HEK293 (cell line): ENCODE measurements around the gene PTBP1.
A peak's percentile ranks its signal among the peaks of the same experiment; 100 is the strongest.

Source experiments
- CTCF ChIA-PET: fragments of 350-600 bp; formaldehyde crosslinking; extraction: SDS; loops from one replicate; lab custom pipeline; 2021; ENCODE audit warnings: antibody characterized with exemption; lab: Yijun Ruan, JAX
- POLR2A ChIA-PET: fragments of 300-600 bp; formaldehyde crosslinking; extraction: SDS; loops from one replicate; lab custom pipeline; 2020; ENCODE audit warnings: antibody characterized with exemption, inconsistent platforms; lab: Yijun Ruan, JAX
- H3K27ac ChIP-seq: fragments of 200-500 bp; sonication (Bioruptor generic); 2 replicates; pipeline ENCODE4 v1.5.1; 2014; ENCODE audit warnings: low read depth, low read length, control low read depth, inconsistent platforms; ENCODE audit errors: extremely low read depth
- H3K36me3 ChIP-seq, 2 experiments: fragments of 200-500 bp in 1 of 2; sonication (Bioruptor generic) in 1 of 2; 1 replicate in 1 of 2; 2 replicates in 1 of 2; pipeline ENCODE4 v1.5.1; 2014 to 2017; ENCODE audit warnings: inconsistent platforms in 2 of 2, low read length in 2 of 2; ENCODE audit not compliant: control insufficient read depth in 2 of 2, insufficient read depth in 1 of 2
- H3K4me1 ChIP-seq: fragments of 200-500 bp; sonication (Bioruptor generic); 2 replicates; pipeline ENCODE4 v1.5.1; 2014; ENCODE audit warnings: mild to moderate bottlenecking, low read length, inconsistent platforms; ENCODE audit not compliant: control insufficient read depth, insufficient read depth
- H3K4me3 ChIP-seq: 2 replicates; pipeline ENCODE4 v1.5.1; 2011; ENCODE audit warnings: low read depth, mild to moderate bottlenecking, control low read depth, low read length, moderate library complexity
- H3K9me3 ChIP-seq: fragments of 200-500 bp; sonication (Bioruptor generic); 2 replicates; pipeline ENCODE4 v1.5.1; 2014; ENCODE audit warnings: low read depth, low read length, inconsistent platforms; ENCODE audit not compliant: control insufficient read depth, insufficient read depth
- CTCF ChIP-seq: fragments of 450-650 bp; formaldehyde crosslinking; IDR thresholded peaks from 2 replicates; pipeline ENCODE4 v1.5.1; 2016; ENCODE audit warnings: missing biosample characterization, missing genetic modification characterization
- HOXD13 ChIP-seq: sonication (generic); formaldehyde crosslinking; IDR thresholded peaks from 2 replicates; pipeline ENCODE4 v1.8.0; 2022; ENCODE audit warnings: missing genetic modification reagents, borderline replicate concordance
- OVOL3 ChIP-seq: fragments of 450-650 bp; formaldehyde crosslinking; IDR thresholded peaks from 2 replicates; pipeline ENCODE4 v1.5.1; 2016; ENCODE audit warnings: missing biosample characterization, missing genetic modification characterization
- PRDM10 ChIP-seq: fragments of 450-650 bp; formaldehyde crosslinking; IDR thresholded peaks from 2 replicates; pipeline ENCODE4 v1.5.1; 2016; ENCODE audit warnings: missing biosample characterization, missing genetic modification characterization
- YY1 ChIP-seq: fragments of 450-650 bp; formaldehyde crosslinking; IDR thresholded peaks from 2 replicates; pipeline ENCODE4 v1.5.1; 2018; ENCODE audit warnings: missing biosample characterization, missing genetic modification characterization
- YY2 ChIP-seq: fragments of 450-650 bp; formaldehyde crosslinking; IDR thresholded peaks from 2 replicates; pipeline ENCODE4 v1.5.1; 2016; ENCODE audit warnings: missing biosample characterization, missing genetic modification characterization
- ZBTB21 ChIP-seq: fragments of 450-650 bp; formaldehyde crosslinking; IDR thresholded peaks from 2 replicates; pipeline ENCODE4 v1.5.1; 2017; ENCODE audit warnings: missing biosample characterization, missing genetic modification characterization
- ZNF121 ChIP-seq: fragments of 450-650 bp; formaldehyde crosslinking; IDR thresholded peaks from 2 replicates; pipeline ENCODE4 v1.5.1; 2016; ENCODE audit warnings: missing biosample characterization, missing genetic modification characterization
- ZNF132 ChIP-seq: fragments of 450-650 bp; formaldehyde crosslinking; IDR thresholded peaks from 2 replicates; pipeline ENCODE4 v1.5.1; 2017; ENCODE audit warnings: missing biosample characterization, missing genetic modification characterization, borderline replicate concordance
- ZNF133 ChIP-seq: fragments of 450-650 bp; formaldehyde crosslinking; IDR thresholded peaks from 2 replicates; pipeline ENCODE4 v1.5.1; 2016; ENCODE audit warnings: missing biosample characterization, missing genetic modification characterization
- ZNF16 ChIP-seq: fragments of 450-650 bp; formaldehyde crosslinking; IDR thresholded peaks from 2 replicates; pipeline ENCODE4 v1.5.1; 2016; ENCODE audit warnings: low read depth, missing biosample characterization, missing genetic modification characterization
- ZNF214 ChIP-seq: fragments of 450-650 bp; formaldehyde crosslinking; IDR thresholded peaks from 2 replicates; pipeline ENCODE4 v1.5.1; 2017; ENCODE audit warnings: missing biosample characterization, mild to moderate bottlenecking, missing genetic modification characterization, borderline replicate concordance
- ZNF239 ChIP-seq: fragments of 450-650 bp; formaldehyde crosslinking; IDR thresholded peaks from 2 replicates; pipeline ENCODE4 v1.5.1; 2016; ENCODE audit warnings: missing biosample characterization, missing genetic modification characterization
- ZNF423 ChIP-seq: fragments of 450-650 bp; formaldehyde crosslinking; IDR thresholded peaks from 2 replicates; pipeline ENCODE4 v1.5.1; 2016; ENCODE audit warnings: missing biosample characterization, missing genetic modification characterization
- ZNF558 ChIP-seq: fragments of 450-650 bp; formaldehyde crosslinking; IDR thresholded peaks from 2 replicates; pipeline ENCODE4 v1.5.1; 2016; ENCODE audit warnings: missing biosample characterization, missing genetic modification characterization
- ZNF623 ChIP-seq: fragments of 450-650 bp; formaldehyde crosslinking; IDR thresholded peaks from 2 replicates; pipeline ENCODE4 v1.5.1; 2016; ENCODE audit warnings: missing biosample characterization, missing genetic modification characterization
- ZNF660 ChIP-seq: fragments of 450-650 bp; IDR thresholded peaks from 2 replicates; pipeline ENCODE4 v1.5.1; 2018; ENCODE audit warnings: missing biosample characterization, mild to moderate bottlenecking, missing genetic modification characterization
- TF ChIP-seq, protein P1 (sequence below): fragments of 450-650 bp; formaldehyde crosslinking; IDR thresholded peaks from 2 replicates; pipeline ENCODE4 v1.5.1; 2016; ENCODE audit warnings: missing biosample characterization, missing genetic modification characterization

PTBP1 gene

GRCh38 chr19:824885-825284 is 27.6 kb downstream of the PTBP1 start:
- POLR2A ChIA-PET: interaction anchor here (0.6 kb wide), 1 partner anchor 141 kb away, joined by 8 read pairs; no protein-coding TSS in a partner anchor
- Histone ChIP-seq H3K4me3 (no peak overlapping the region), H3K4me1 (no peaks in the 10 kb centered on the region), H3K27ac (no peak overlapping the region), H3K36me3 (no peaks in the 10 kb centered on the region), H3K9me3 (no peaks in the 10 kb centered on the region)
- CTCF ChIA-PET: interaction anchor here (1.5 kb wide), 1 partner anchor 11 kb away, joined by 3 read pairs; no protein-coding TSS in a partner anchor
- no peak for TF ChIP-seq ZNF214 (tag by site-specific recombination)
- TF ChIP-seq CTCF (tag by site-specific recombination): no peak

DNA sequence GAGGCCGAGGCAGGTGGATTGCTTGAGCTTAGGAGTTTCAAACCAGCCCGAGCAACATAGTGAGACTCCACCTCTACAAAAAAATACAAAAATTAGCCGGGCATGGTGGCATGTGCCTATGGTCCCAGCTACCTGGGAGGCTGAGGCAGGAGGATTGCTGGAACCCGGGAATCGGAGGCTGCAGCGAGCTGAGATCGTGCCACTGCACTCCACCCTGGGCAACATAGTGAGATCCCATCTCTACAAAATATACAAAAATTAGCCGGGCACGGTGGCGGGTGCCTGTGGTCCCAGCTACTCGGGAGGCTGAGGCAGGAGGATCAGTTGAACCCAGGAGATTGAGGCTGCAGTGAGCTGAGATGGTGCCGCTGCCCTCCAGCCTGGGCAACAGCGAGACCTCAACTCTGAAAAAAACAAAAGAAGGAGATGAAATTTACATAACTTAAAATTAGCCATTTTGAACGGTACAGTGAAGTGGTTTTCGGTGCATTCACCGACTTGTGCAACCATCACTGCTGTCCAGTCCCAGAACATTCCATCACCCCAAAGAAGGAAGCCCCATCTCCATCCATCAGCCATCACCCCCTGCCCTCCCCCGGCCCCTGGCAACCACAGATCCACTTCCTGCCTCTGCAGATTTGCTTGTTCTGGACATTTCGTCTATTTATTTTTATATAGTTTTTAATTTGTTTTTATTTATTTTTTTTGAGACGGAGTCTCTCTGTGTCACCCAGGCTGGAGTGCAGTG is 28.8 kb downstream of the PTBP1 start:
- POLR2A ChIA-PET: interaction anchor here (1.1 to 1.2 kb wide), 2 partner anchors 26 to 53 kb away, joined by 4 read pairs; no protein-coding TSS in a partner anchor

More for the DNA sequence above, 28.8 kb downstream of the PTBP1 start:
- Histone ChIP-seq H3K9me3 (no peaks in the 10 kb centered on the region), H3K4me1 (no peaks in the 10 kb centered on the region), H3K27ac (no peak overlapping the region), H3K36me3 (no peaks in the 10 kb centered on the region), H3K4me3 (no peak overlapping the region)
- TF ChIP-seq YY2 (tag by site-specific recombination) (no peak), ZNF558 (tag by site-specific recombination) (no peak), HOXD13 (CRISPR knock-in tag) (no peak), ZNF133 (no peak), PRDM10 (tag by site-specific recombination) (0 out of 2 replicates have a peak, but pooled peaks have one; percentile 45), YY1 (tag by site-specific recombination) (no peak), ZNF623 (tag by site-specific recombination) (no peak), ZBTB21 (tag by site-specific recombination) (no peak), ZNF660 (tag by site-specific recombination) (no peak), OVOL3 (tag by site-specific recombination) (no peak), ZNF132 (no peak), ZNF121 (tag by site-specific recombination) (peak; percentile 56; the same call in 1 of the 2 replicates), ZNF239 (tag by site-specific recombination) (no peak), ZNF16 (tag by site-specific recombination) (no peak), ZNF423 (no peak)
- TF ChIP-seq, protein P1, sequence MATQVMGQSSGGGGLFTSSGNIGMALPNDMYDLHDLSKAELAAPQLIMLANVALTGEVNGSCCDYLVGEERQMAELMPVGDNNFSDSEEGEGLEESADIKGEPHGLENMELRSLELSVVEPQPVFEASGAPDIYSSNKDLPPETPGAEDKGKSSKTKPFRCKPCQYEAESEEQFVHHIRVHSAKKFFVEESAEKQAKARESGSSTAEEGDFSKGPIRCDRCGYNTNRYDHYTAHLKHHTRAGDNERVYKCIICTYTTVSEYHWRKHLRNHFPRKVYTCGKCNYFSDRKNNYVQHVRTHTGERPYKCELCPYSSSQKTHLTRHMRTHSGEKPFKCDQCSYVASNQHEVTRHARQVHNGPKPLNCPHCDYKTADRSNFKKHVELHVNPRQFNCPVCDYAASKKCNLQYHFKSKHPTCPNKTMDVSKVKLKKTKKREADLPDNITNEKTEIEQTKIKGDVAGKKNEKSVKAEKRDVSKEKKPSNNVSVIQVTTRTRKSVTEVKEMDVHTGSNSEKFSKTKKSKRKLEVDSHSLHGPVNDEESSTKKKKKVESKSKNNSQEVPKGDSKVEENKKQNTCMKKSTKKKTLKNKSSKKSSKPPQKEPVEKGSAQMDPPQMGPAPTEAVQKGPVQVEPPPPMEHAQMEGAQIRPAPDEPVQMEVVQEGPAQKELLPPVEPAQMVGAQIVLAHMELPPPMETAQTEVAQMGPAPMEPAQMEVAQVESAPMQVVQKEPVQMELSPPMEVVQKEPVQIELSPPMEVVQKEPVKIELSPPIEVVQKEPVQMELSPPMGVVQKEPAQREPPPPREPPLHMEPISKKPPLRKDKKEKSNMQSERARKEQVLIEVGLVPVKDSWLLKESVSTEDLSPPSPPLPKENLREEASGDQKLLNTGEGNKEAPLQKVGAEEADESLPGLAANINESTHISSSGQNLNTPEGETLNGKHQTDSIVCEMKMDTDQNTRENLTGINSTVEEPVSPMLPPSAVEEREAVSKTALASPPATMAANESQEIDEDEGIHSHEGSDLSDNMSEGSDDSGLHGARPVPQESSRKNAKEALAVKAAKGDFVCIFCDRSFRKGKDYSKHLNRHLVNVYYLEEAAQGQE (tag by site-specific recombination): no peak
- CTCF ChIA-PET: interaction anchor here (0.7 to 1.5 kb wide), 3 partner anchors 12 to 81 kb away, joined by 3 to 6 read pairs (median 3); no protein-coding TSS in a partner anchor
